HL-60 (cell line): ENCODE data around the gene CD300LF.

ENCODE experiments used
- POLR2AphosphoS5 ChIP-seq: IDR thresholded peaks from 2 replicates; pipeline ENCODE4 v1.6.1; 2012; ENCODE audit warnings: low read depth
- TF ChIP-seq, protein P1 (sequence below): IDR thresholded peaks from one replicate; pipeline ENCODE4 v1.5.1; 2011; ENCODE audit warnings: low read length, control low read depth, inconsistent platforms; ENCODE audit not compliant: insufficient read depth

DNA sequence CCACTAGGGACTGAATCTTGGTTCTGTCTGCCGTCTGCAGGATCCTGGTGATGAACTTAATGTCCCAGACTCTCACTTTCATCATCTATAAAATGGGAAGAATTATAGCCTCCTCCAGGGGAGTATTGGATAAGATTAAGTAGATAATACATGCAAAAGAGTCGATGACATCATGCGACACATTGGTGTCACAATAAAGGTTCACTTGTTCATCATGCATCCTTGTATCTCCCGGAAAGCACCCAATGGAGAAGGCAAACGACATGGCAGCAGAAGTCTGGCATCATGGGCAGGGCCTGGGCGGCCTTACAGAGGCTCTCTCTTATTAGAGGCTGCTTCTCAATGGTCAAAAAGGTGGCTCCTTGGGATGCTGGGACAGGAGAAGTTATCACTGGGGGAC, 54.1 kb downstream of the CD300LF start:
- TF ChIP-seq, protein P1, sequence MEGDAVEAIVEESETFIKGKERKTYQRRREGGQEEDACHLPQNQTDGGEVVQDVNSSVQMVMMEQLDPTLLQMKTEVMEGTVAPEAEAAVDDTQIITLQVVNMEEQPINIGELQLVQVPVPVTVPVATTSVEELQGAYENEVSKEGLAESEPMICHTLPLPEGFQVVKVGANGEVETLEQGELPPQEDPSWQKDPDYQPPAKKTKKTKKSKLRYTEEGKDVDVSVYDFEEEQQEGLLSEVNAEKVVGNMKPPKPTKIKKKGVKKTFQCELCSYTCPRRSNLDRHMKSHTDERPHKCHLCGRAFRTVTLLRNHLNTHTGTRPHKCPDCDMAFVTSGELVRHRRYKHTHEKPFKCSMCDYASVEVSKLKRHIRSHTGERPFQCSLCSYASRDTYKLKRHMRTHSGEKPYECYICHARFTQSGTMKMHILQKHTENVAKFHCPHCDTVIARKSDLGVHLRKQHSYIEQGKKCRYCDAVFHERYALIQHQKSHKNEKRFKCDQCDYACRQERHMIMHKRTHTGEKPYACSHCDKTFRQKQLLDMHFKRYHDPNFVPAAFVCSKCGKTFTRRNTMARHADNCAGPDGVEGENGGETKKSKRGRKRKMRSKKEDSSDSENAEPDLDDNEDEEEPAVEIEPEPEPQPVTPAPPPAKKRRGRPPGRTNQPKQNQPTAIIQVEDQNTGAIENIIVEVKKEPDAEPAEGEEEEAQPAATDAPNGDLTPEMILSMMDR, result no peak
- TF ChIP-seq POLR2AphosphoS5, result no peak
